Ramos (cell line): Measurements from ENCODE around the gene PEX3.

ENCODE experiments used
- in situ Hi-C: fragments of 300-500 bp; cut with MboI; formaldehyde crosslinking; loops from one replicate; pipeline ENCODE4 v1.14.3; 2022; ENCODE audit warnings: low sequenced_read_pairs; ENCODE audit not compliant: unreplicated experiment

PEX3 gene

DNA sequence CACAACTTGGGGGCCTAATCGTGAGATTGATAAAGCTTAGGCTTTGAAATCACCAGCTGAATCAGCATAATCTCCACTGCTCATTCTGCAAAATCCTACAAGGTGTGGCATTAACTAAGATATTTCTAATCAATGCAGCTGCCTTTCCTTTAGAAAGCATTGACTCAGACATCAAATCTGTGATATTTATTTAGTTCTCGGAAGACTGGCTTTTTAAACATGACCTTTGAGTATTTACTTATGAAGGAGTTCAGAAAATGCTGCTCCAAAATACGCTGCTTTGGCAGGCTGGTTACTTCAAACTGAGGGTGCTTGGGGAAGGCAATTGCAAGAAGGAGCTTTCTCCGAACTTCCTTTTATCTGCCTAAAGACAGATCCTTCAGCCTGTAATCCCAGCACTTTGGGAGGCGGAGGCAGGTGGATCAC lies 84.6 kb downstream of the PEX3 start:
- in situ Hi-C loops: no loop called here

DNA sequence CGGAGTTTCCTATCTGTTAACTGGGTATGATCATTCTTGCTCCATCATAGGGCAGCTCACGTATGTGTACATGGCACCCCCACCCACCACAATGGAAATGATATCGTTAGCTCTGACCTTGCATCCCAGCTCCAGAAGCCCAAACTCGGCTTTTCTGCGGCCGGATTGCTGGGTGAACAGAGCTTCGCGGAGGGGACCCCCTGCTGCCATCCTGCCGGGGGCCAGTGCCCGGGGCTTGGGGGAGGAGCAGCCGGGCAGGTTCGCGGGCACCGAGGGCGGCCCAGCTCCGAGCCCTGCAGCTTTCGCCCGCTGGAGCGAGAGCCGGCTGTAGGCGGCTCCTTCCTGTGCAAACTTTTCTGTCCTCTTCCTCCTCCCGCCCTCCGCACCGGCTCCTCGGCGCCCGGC lies 85.9 kb downstream of the PEX3 start:
- in situ Hi-C loops: no loop called here

GRCh38 chr6:143536866-143537691 lies 86.5 kb downstream of the PEX3 start:
- in situ Hi-C loops: no loop called here

- in situ Hi-C loops: no loop called here
Measured at GRCh38 chr6:143538374-143538773, 87.8 kb downstream of the PEX3 start.

DNA sequence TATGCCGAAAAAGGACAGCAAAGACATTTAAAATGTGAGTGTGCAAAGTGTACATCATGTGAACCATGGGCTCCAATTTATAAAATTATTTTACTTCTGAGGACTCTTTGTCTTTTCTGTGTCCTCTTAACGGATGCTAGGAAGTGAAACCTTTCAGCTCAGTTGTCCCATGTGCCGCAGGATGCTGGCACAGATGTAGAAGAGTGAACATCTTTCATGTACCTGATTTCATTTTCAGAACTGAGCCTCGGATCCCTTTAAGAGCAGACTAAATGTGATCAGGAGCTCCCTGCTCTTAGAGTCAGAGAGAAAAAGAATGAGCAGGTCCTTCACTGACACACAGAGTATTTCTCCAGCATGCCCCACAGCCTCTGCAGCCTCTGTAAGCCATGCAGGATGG lies 88.5 kb downstream of the PEX3 start:
- in situ Hi-C loops: no loop called here

DNA sequence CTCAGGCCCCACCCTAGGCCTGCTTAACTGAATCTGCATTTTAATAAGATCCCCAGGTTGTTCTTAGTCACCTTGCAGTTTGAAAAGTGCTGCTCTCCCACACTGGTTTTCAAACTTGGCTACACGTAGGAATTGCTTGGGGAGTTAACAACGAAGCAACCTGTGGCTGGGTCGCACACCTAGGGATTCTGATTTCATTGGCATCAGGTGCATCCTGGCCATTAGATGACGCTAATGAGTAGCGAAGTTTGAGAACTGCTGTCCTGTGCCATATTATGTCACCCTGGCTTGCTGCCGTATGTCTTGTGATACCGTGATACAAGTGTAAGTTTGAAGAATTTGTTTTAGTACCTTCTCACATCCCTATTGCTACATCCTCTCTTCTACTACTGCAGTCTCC lies 89.1 kb downstream of the PEX3 start:
- in situ Hi-C loops: no loop called here

DNA sequence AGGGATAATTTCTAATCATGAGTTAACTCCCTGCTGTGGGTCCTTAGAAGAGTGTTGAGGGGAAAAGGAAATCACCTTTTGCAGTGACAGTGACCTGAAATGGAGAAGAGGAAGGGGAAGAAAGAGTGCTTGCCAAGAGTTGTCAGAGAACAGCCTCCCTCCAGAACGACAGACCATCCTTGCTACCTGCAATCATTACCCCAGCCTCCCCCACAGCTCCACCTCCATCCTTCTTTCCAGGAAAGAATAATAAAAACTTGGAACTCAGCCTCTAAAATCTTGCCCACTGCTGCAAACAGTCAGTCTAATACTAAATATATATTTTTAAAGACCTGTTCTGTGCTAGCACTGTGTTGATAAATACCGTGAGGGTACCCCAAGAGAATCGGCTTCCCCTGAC lies 89.6 kb downstream of the PEX3 start:
- in situ Hi-C loops: no loop called here
